IMR-90 (cell line): ENCODE data around the gene DYRK1A. TPM values are rescaled to one million over a fixed set of nuclear protein-coding genes. Genes with fewer than 3 reads are reported as not detected.

Experiments
- ATAC-seq: fragments of 200-7000 bp; cut with Tn5 transposase; 2 replicates; pipeline ENCODE4 v1.9.1; 2020; ENCODE audit warnings: low read depth, mild to moderate bottlenecking, moderate library complexity
- BruUV-seq: library from RNA; stranded (reverse); fragments of 400-500 nt; replicated peaks from 2 replicates; lab custom pipeline; 2021; lab: Mats Ljungman, UMichigan
- CTCF ChIA-PET: fragments of 300-600 bp; formaldehyde crosslinking; extraction: SDS; loops from one replicate; lab custom pipeline; 2021; ENCODE audit warnings: antibody characterized with exemption; lab: Yijun Ruan, JAX
- POLR2A ChIA-PET: fragments of 300-600 bp; sonication (Branson Sonifier 250); formaldehyde crosslinking; loops from one replicate; lab custom pipeline; 2022; ENCODE audit warnings: antibody characterized with exemption; ENCODE audit not compliant: unreplicated experiment; lab: Charles Lee
- DNase-seq: peaks from one replicate; pipeline ENCODE4 v3.0.0; 2013
- H2AFZ ChIP-seq: replicated peaks from 2 replicates; pipeline ENCODE3; 2013; ENCODE audit warnings: low read length, mild to moderate bottlenecking; ENCODE audit not compliant: poor library complexity
- H2AK5ac ChIP-seq: 2 replicates; pipeline ENCODE4 v1.6.1; 2013; ENCODE audit warnings: low read depth, low read length, inconsistent platforms
- H2AK9ac ChIP-seq: replicated peaks from 2 replicates; pipeline ENCODE3; 2013; ENCODE audit warnings: mild to moderate bottlenecking, low read depth, low read length, moderate library complexity; ENCODE audit not compliant: poor library complexity
- H2BK120ac ChIP-seq: 2 replicates; pipeline ENCODE4 v1.6.1; 2013; ENCODE audit warnings: low read depth, low read length, inconsistent platforms
- H2BK15ac ChIP-seq: 3 replicates; pipeline ENCODE4 v1.6.1; 2013; ENCODE audit warnings: low read depth, low read length, inconsistent platforms
- H2BK20ac ChIP-seq: 2 replicates; pipeline ENCODE4 v1.6.1; 2013; ENCODE audit warnings: low read depth, mild to moderate bottlenecking, inconsistent platforms, low read length, moderate library complexity
- H2BK5ac ChIP-seq: 2 replicates; pipeline ENCODE4 v1.6.1; 2013; ENCODE audit warnings: mild to moderate bottlenecking, low read depth, low read length, inconsistent platforms; ENCODE audit not compliant: poor library complexity, severe bottlenecking
- H3K14ac ChIP-seq: replicated peaks from 2 replicates; pipeline ENCODE4 v1.6.1; 2013; ENCODE audit warnings: low read depth, low read length, inconsistent platforms
- H3K18ac ChIP-seq: 2 replicates; pipeline ENCODE4 v1.6.1; 2013; ENCODE audit warnings: low read depth, low read length, control low read depth
- H3K23ac ChIP-seq: 2 replicates; pipeline ENCODE4 v1.6.1; 2013; ENCODE audit warnings: low read depth, low read length, inconsistent platforms
- H3K27ac ChIP-seq: 2 replicates; pipeline ENCODE4 v1.5.1; 2013; ENCODE audit warnings: mild to moderate bottlenecking, control low read depth, low read length; ENCODE audit not compliant: insufficient read depth
- H3K27me3 ChIP-seq: 2 replicates; pipeline ENCODE4 v1.6.1; 2013; ENCODE audit warnings: low read length; ENCODE audit not compliant: control insufficient read depth, insufficient read depth
- H3K36me3 ChIP-seq: 2 replicates; pipeline ENCODE4 v1.6.1; 2013; ENCODE audit warnings: low read length, mixed read lengths; ENCODE audit not compliant: control insufficient read depth, insufficient read depth
- H3K4ac ChIP-seq: 2 replicates; pipeline ENCODE4 v1.6.1; 2013; ENCODE audit warnings: low read depth, low read length, inconsistent platforms
- H3K4me1 ChIP-seq: 2 replicates; pipeline ENCODE4 v1.6.1; 2013; ENCODE audit warnings: low read length, mixed read lengths; ENCODE audit not compliant: control insufficient read depth, insufficient read depth
- H3K4me2 ChIP-seq: 2 replicates; pipeline ENCODE4 v1.6.1; 2013; ENCODE audit warnings: low read depth, mild to moderate bottlenecking, control low read depth, low read length, moderate library complexity
- H3K4me3 ChIP-seq: 2 replicates; pipeline ENCODE4 v1.5.1; 2013; ENCODE audit warnings: low read depth, mild to moderate bottlenecking, control low read depth, low read length, moderate library complexity; ENCODE audit not compliant: insufficient read depth
- H3K56ac ChIP-seq: 2 replicates; pipeline ENCODE4 v1.6.1; 2013; ENCODE audit warnings: low read length, inconsistent platforms; ENCODE audit not compliant: insufficient read depth; ENCODE audit errors: extremely low read depth
- H3K79me1 ChIP-seq, 2 experiments: 2 replicates each; pipeline ENCODE4 v1.6.1; 2013; ENCODE audit warnings: low read length in 2 of 2, inconsistent platforms in 1 of 2, low read depth in 1 of 2
- H3K9ac ChIP-seq: 2 replicates; pipeline ENCODE4 v1.6.1; 2013; ENCODE audit warnings: low read depth, low read length, control low read depth
- H3K9me1 ChIP-seq: 2 replicates; pipeline ENCODE4 v1.6.1; 2013; ENCODE audit warnings: low read length, inconsistent platforms; ENCODE audit not compliant: insufficient read depth
- H3K9me3 ChIP-seq: 2 replicates; pipeline ENCODE4 v1.6.1; 2013; ENCODE audit warnings: low read length; ENCODE audit not compliant: control insufficient read depth, insufficient read depth
- H4K20me1 ChIP-seq: 2 replicates; pipeline ENCODE4 v1.6.1; 2013; ENCODE audit warnings: low read length, inconsistent platforms; ENCODE audit not compliant: insufficient read depth
- H4K5ac ChIP-seq: 2 replicates; pipeline ENCODE4 v1.6.1; 2013; ENCODE audit warnings: mild to moderate bottlenecking, low read depth, low read length, control low read depth
- H4K8ac ChIP-seq, 2 experiments: 2 replicates each; pipeline ENCODE4 v1.6.1; 2013; ENCODE audit warnings: low read depth in 2 of 2, low read length in 2 of 2, control low read depth in 1 of 2, inconsistent platforms in 1 of 2
- H4K91ac ChIP-seq: 2 replicates; pipeline ENCODE4 v1.6.1; 2013; ENCODE audit warnings: low read depth, low read length, inconsistent platforms; ENCODE audit not compliant: insufficient read depth
- BHLHE40 ChIP-seq: fragments of 150-350 bp; IDR thresholded peaks from 2 replicates; pipeline ENCODE4 v1.6.1; 2016; ENCODE audit warnings: mild to moderate bottlenecking, low read depth, low read length
- CEBPB ChIP-seq: IDR thresholded peaks from 2 replicates; pipeline ENCODE4 v1.6.1; 2012; ENCODE audit warnings: low read depth, low read length, improper control_type of control experiment
- CHD1 ChIP-seq: IDR thresholded peaks from 2 replicates; pipeline ENCODE4 v1.6.1; 2012; ENCODE audit warnings: low read depth, low read length, improper control_type of control experiment
- CTCF ChIP-seq: conservative IDR thresholded peaks from 2 replicates; pipeline ENCODE4 v1.5.1; 2012; ENCODE audit warnings: mild to moderate bottlenecking, low read depth, low read length, improper control_type of control experiment
- ELK1 ChIP-seq: fragments of 150-350 bp; IDR thresholded peaks from 2 replicates; pipeline ENCODE4 v1.6.1; 2016; ENCODE audit warnings: low read depth, mild to moderate bottlenecking, low read length, moderate library complexity, borderline replicate concordance
- FOS ChIP-seq: fragments of 150-350 bp; IDR thresholded peaks from 2 replicates; pipeline ENCODE4 v1.6.1; 2016; ENCODE audit warnings: low read depth, low read length
- MAFK ChIP-seq: IDR thresholded peaks from 2 replicates; pipeline ENCODE4 v1.6.1; 2012; ENCODE audit warnings: low read depth, low read length, improper control_type of control experiment
- MAZ ChIP-seq: IDR thresholded peaks from 2 replicates; pipeline ENCODE4 v1.6.1; 2012; ENCODE audit warnings: low read depth, mild to moderate bottlenecking, low read length, improper control_type of control experiment, moderate library complexity, borderline replicate concordance
- MXI1 ChIP-seq: IDR thresholded peaks from 2 replicates; pipeline ENCODE4 v1.6.1; 2012; ENCODE audit warnings: low read depth, mild to moderate bottlenecking, low read length, moderate library complexity, borderline replicate concordance
- NFE2L2 ChIP-seq: fragments of 150-350 bp; IDR thresholded peaks from 2 replicates; pipeline ENCODE4 v1.6.1; 2016; ENCODE audit warnings: low read depth, mild to moderate bottlenecking, low read length
- POLR2A ChIP-seq: IDR thresholded peaks from 2 replicates; pipeline ENCODE4 v1.6.1; 2012; ENCODE audit warnings: mild to moderate bottlenecking, low read depth, low read length
- RAD21 ChIP-seq: IDR thresholded peaks from 2 replicates; pipeline ENCODE4 v1.6.1; 2012; ENCODE audit warnings: low read length, improper control_type of control experiment
- RCOR1 ChIP-seq: IDR thresholded peaks from 2 replicates; pipeline ENCODE4 v1.6.1; 2012; ENCODE audit warnings: mild to moderate bottlenecking, low read length, improper control_type of control experiment; ENCODE audit not compliant: insufficient replicate concordance
- RFX5 ChIP-seq: IDR thresholded peaks from 2 replicates; pipeline ENCODE4 v1.8.0; 2012; ENCODE audit warnings: low read depth, mild to moderate bottlenecking, low read length, moderate library complexity
- SMC3 ChIP-seq: fragments of 150-350 bp; IDR thresholded peaks from 2 replicates; pipeline ENCODE4 v1.6.1; 2016; ENCODE audit warnings: low read depth, mild to moderate bottlenecking, antibody characterized with exemption, low read length, moderate library complexity
- USF2 ChIP-seq: fragments of 150-350 bp; IDR thresholded peaks from 2 replicates; pipeline ENCODE4 v1.6.1; 2017; ENCODE audit warnings: mild to moderate bottlenecking, antibody characterized with exemption, low read length, low read depth
- WGBS, 2 experiments: methylation state at CpG; one replicate each; pipeline versions ENCODE4 v1.1.5 to v1.1.7; 2013; ENCODE audit warnings: missing lambda C conversion rate in 2 of 2; ENCODE audit not compliant: insufficient read length in 1 of 2; ENCODE audit errors: extremely low coverage in 2 of 2; 5-methylcytosine and 5-hydroxymethylcytosine counted together
- dilution Hi-C: fragments of 300-500 bp; cut with HindIII; formaldehyde crosslinking; loops from one replicate; pipeline ENCODE4 v1.14.3; 2018; ENCODE audit warnings: low sequenced_read_pairs; ENCODE audit not compliant: unreplicated experiment
- in situ Hi-C: fragments of 300-500 bp; cut with MboI; formaldehyde crosslinking; loops from 3 replicates; pipeline ENCODE4 v1.14.3; 2019; ENCODE audit warnings: low sequenced_read_pairs, inconsistent platforms, mixed read lengths
- intact Hi-C: fragments of 100-400 bp; cut with micrococcal nuclease; formaldehyde crosslinking; loops from 2 replicates; pipeline ENCODE4 v1.10.0; 2022
- polyA plus RNA-seq, 3 experiments: library from polyadenylated mRNA; depleted of rRNA; stranded (reverse); fragments of >200 nt; gene quantifications; 2 replicates each; pipeline ENCODE4 v1.2.3, GENCODE V29; 2012; ENCODE audit warnings: low replicate concordance in 1 of 3
- total RNA-seq: library from RNA; depleted of rRNA; stranded (reverse); fragments of >200 nt; gene quantifications from 2 replicates; pipeline ENCODE4 v1.2.3, GENCODE V29; 2012

Gene DYRK1A
- total and polyA plus RNA-seq, 2 of the 4 experiments (the other 2 are of a cell fraction): 18.6 to 50.5 TPM

- POLR2A ChIA-PET: no interaction called here
Measured at GRCh38 chr21:37561506-37561905, 194.9 kb downstream of the DYRK1A start.

More at GRCh38 chr21:37561506-37561905, 194.9 kb downstream of the DYRK1A start:
- H4K20me1 ChIP-seq: peaks cover 3% of the 10 kb centered on the region; the same call in 1 of the 2 replicates
- dilution Hi-C loops: no loop called here
- H3K9me1 ChIP-seq: peaks cover 12% of the 10 kb centered on the region
- H2BK15ac ChIP-seq: no peak overlapping the region
- TF ChIP-seq MXI1 (no peak), NFE2L2 (no peak), ELK1 (no peak), FOS (no peak), MAZ (no peak), CEBPB (no peak), RFX5 (no peak), CHD1 (no peak), RAD21 (no peak), CTCF (no peak), SMC3 (no peak), POLR2A (no peak), RCOR1 (no peak), USF2 (no peak), MAFK (no peak), BHLHE40 (no peak)
- H2BK20ac ChIP-seq: no peak overlapping the region
- no peaks in the 10 kb centered on the region for H3K36me3 ChIP-seq
- H3K4me2 ChIP-seq: no peak overlapping the region
- H3K18ac ChIP-seq: no peak overlapping the region
- H3K14ac ChIP-seq: no peak overlapping the region
- H3K4ac ChIP-seq: no peak overlapping the region
- H3K27ac ChIP-seq: no peak overlapping the region
- H2AFZ ChIP-seq: no peak overlapping the region
- ATAC-seq: no peak
- H3K9ac ChIP-seq: no peak overlapping the region
- H3K79me1 ChIP-seq: peaks cover 0 to 12% of the 10 kb centered on the region in 2 experiments; a peak in 3 of 4 replicates
- in situ Hi-C loops: no loop called here
- H4K91ac ChIP-seq: no peak overlapping the region
- BruUV-seq: no TSS peak
- H2AK9ac ChIP-seq: peak overlapping the region; percentile 56
- H4K5ac ChIP-seq: no peak overlapping the region
- H3K56ac ChIP-seq: no peak overlapping the region
- H2AK5ac ChIP-seq: no peak overlapping the region
- H2BK5ac ChIP-seq: no peak overlapping the region
- no peak overlapping the region for H4K8ac ChIP-seq
- DNase-seq: no peak
- CTCF ChIA-PET: no interaction called here
- WGBS, 2 experiments: no CpG with 5 or more reads among the region's 7 CpGs
- H3K4me3 ChIP-seq: no peak overlapping the region
- H3K23ac ChIP-seq: no peak overlapping the region
- H2BK120ac ChIP-seq: no peak overlapping the region
- peaks cover 9% of the 10 kb centered on the region for H3K4me1 ChIP-seq
- H3K27me3 ChIP-seq: no peaks in the 10 kb centered on the region
- H3K9me3 ChIP-seq: no peaks in the 10 kb centered on the region; the same call in 1 of the 2 replicates
- intact Hi-C loops: loop anchor here (5.0 kb wide), 1 partner anchor 194 kb away; the partner anchor contains the start of gene DYRK1A
